KMS-11 (cell line): ENCODE data around the gene PTK6.

Experiments used
- H2AFZ ChIP-seq: fragments of 200-600 bp; sonication (generic); 2 replicates; pipeline ENCODE4 v1.6.1; 2016; ENCODE audit warnings: antibody characterized with exemption, mixed run types, low read depth
- H3K27ac ChIP-seq: fragments of 200-600 bp; sonication (generic); 2 replicates; pipeline ENCODE4 v1.6.1; 2016; ENCODE audit warnings: mild to moderate bottlenecking, mixed run types
- H3K27me3 ChIP-seq: fragments of 200-600 bp; sonication (generic); 2 replicates; pipeline ENCODE4 v1.6.1; 2017; ENCODE audit warnings: mild to moderate bottlenecking, low read depth, mixed run types, moderate library complexity; ENCODE audit not compliant: insufficient read depth
- H3K36me3 ChIP-seq: fragments of 200-600 bp; sonication (generic); 2 replicates; pipeline ENCODE4 v1.6.1; 2017; ENCODE audit warnings: mild to moderate bottlenecking, mixed run types; ENCODE audit not compliant: insufficient read depth
- H3K4me1 ChIP-seq: fragments of 200-600 bp; sonication (generic); 2 replicates; pipeline ENCODE4 v1.6.1; 2016; ENCODE audit warnings: mild to moderate bottlenecking, low read depth, mixed run types; ENCODE audit not compliant: poor library complexity, severe bottlenecking
- H3K4me2 ChIP-seq: fragments of 200-600 bp; sonication (generic); 2 replicates; pipeline ENCODE4 v1.7.0; 2016; ENCODE audit warnings: mild to moderate bottlenecking, mixed run types
- H3K4me3 ChIP-seq: fragments of 200-600 bp; sonication (generic); IDR thresholded peaks from 2 replicates; pipeline ENCODE4 v1.6.1; 2017; ENCODE audit warnings: low read depth, low read length, mixed read lengths; ENCODE audit not compliant: insufficient read depth
- H3K79me2 ChIP-seq: fragments of 200-600 bp; sonication (generic); 2 replicates; pipeline ENCODE4 v1.6.1; 2016; ENCODE audit warnings: low read depth, mixed run types; ENCODE audit not compliant: insufficient read depth
- H3K9ac ChIP-seq: fragments of 200-600 bp; sonication (generic); 2 replicates; pipeline ENCODE4 v1.6.1; 2016; ENCODE audit warnings: mild to moderate bottlenecking, mixed run types
- H4K20me1 ChIP-seq: fragments of 200-600 bp; sonication (generic); 2 replicates; pipeline ENCODE4 v1.6.1; 2016; ENCODE audit warnings: mild to moderate bottlenecking, mixed run types; ENCODE audit not compliant: insufficient read depth
- TF ChIP-seq, protein P1 (sequence below): fragments of 200-600 bp; sonication (generic); conservative IDR thresholded peaks from 2 replicates; pipeline ENCODE4 v1.6.1; 2017; ENCODE audit warnings: low read depth, mild to moderate bottlenecking, antibody characterized with exemption, low read length, moderate library complexity, mixed read lengths

PTK6 gene

DNA sequence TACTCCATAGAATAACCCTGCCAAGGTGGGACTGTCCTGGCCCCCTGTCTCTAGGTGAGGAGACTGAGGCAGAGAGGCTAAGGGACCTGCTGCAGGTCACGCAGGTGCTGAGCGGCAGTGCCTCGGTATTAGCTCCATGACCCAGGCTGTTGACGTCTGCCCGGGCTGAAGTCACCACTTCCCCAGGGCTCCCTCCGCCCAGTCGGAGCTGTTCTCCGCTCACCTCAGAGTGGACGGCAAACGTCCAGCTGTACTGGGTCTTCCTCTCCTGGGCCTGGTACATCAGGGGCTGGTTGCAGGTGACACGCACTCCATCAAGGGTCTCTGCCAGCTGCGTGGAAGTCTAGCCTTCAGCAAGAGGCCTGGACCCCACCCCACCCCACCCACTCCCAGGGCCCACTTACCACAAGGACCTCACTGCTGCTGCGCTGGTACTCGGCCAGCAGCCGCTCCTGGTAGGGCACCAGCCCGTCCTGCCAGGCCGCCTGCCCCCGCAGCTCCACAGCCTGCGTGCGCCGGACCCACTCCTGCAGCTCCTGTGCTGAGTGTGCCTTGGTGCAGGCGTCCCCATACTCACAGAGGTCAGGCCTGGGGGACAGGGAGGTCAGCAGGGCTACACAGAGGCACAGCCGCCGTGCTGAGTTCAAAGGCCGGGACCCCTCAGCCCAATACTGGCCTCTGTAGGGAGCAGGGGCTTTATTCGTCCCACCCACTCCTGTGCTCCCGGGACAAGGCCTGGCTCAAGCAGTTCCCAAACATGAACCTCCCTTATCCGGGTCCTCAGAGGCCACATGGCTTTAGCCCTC is 33.3 kb upstream of the PTK6 start:
- no peaks in the 10 kb centered on the region for H4K20me1 ChIP-seq
- H2AFZ ChIP-seq = no peak overlapping the region
- H3K27me3 ChIP-seq = peaks cover 27% of the 10 kb centered on the region
- H3K4me2 ChIP-seq = no peak overlapping the region
- no peaks in the 10 kb centered on the region for H3K36me3 ChIP-seq
- TF ChIP-seq, protein P1, sequence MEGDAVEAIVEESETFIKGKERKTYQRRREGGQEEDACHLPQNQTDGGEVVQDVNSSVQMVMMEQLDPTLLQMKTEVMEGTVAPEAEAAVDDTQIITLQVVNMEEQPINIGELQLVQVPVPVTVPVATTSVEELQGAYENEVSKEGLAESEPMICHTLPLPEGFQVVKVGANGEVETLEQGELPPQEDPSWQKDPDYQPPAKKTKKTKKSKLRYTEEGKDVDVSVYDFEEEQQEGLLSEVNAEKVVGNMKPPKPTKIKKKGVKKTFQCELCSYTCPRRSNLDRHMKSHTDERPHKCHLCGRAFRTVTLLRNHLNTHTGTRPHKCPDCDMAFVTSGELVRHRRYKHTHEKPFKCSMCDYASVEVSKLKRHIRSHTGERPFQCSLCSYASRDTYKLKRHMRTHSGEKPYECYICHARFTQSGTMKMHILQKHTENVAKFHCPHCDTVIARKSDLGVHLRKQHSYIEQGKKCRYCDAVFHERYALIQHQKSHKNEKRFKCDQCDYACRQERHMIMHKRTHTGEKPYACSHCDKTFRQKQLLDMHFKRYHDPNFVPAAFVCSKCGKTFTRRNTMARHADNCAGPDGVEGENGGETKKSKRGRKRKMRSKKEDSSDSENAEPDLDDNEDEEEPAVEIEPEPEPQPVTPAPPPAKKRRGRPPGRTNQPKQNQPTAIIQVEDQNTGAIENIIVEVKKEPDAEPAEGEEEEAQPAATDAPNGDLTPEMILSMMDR = no peak
- no peaks in the 10 kb centered on the region for H3K79me2 ChIP-seq
- H3K4me1 ChIP-seq = peaks cover 32% of the 10 kb centered on the region
- no peak overlapping the region for H3K4me3 ChIP-seq
- no peak overlapping the region for H3K27ac ChIP-seq
- no peak overlapping the region for H3K9ac ChIP-seq

GRCh38 chr20:63568986-63569949 is 32.1 kb upstream of the PTK6 start:
- no peak overlapping the region for H3K27ac ChIP-seq
- no peaks in the 10 kb centered on the region for H3K36me3 ChIP-seq
- H3K4me1 ChIP-seq = peaks cover 26% of the 10 kb centered on the region
- H3K27me3 ChIP-seq = peaks cover 16% of the 10 kb centered on the region
- no peaks in the 10 kb centered on the region for H4K20me1 ChIP-seq
- no peak overlapping the region for H2AFZ ChIP-seq
- TF ChIP-seq, protein P1 = no peak
- H3K4me3 ChIP-seq = no peak overlapping the region
- H3K4me2 ChIP-seq = peak overlapping the region; percentile 92
- H3K9ac ChIP-seq = no peak overlapping the region
- H3K79me2 ChIP-seq = no peaks in the 10 kb centered on the region

- no peaks in the 10 kb centered on the region for H4K20me1 ChIP-seq
- H3K36me3 ChIP-seq = no peaks in the 10 kb centered on the region
- no peak overlapping the region; the same call in 1 of the 2 replicates for H3K27ac ChIP-seq
- H3K4me3 ChIP-seq = no peak overlapping the region
- H3K9ac ChIP-seq = no peak overlapping the region
- H3K79me2 ChIP-seq = no peaks in the 10 kb centered on the region
- H3K4me2 ChIP-seq = peak overlapping the region; percentile 92
- no peak overlapping the region for H2AFZ ChIP-seq
- H3K27me3 ChIP-seq = peaks cover 15% of the 10 kb centered on the region
- TF ChIP-seq, protein P1 = no peak
- H3K4me1 ChIP-seq = peaks cover 26% of the 10 kb centered on the region
Measured at GRCh38 chr20:63568170-63568981, 31.2 kb upstream of the PTK6 start.
